Measurements from ENCODE around the gene ZNF780B. TPM values are rescaled to one million over a fixed set of nuclear protein-coding genes. Genes with fewer than 3 reads are reported as not detected.

ZNF780B gene
- total RNA-seq, 2 donors from 2014 or later: 8.3 to 12.5 TPM

- ATAC-seq (no peak), DNase-seq (no peak)
- Histone ChIP-seq H3K36me3 (replicated peaks in 1 of 2; ENCODE audit: insufficient read depth in 1 of 2, low read depth in 2 of 2) (no peaks in the 10 kb centered on the region), H3K4me3 (no peak overlapping the region), H3K9me3 (no peaks in the 10 kb centered on the region), H3K27ac (no peak overlapping the region), H3K27me3 (no peaks in the 10 kb centered on the region), H3K4me1 (peaks cover 10% of the 10 kb centered on the region)
- TF ChIP-seq POLR2A (IDR thresholded peaks at IDR 0.05): no peak
- intact Hi-C loops (cut with DNase I): no loop called here
- 86 to 96% methylated on average over 1 of the region's 1 CpG for WGBS, 2 donors
These were observed 3.6 kb upstream of the ZNF780B start for GRCh38 chr19:40059624-40060023.

GRCh38 chr19:40057166-40057565, 1.1 kb upstream of the ZNF780B start:
- no peak for TF ChIP-seq POLR2A (IDR thresholded peaks at IDR 0.05)
- no peak for TF ChIP-seq CTCF (IDR thresholded peaks at IDR 0.05)
- DNase-seq (no peak), ATAC-seq (no peak)
- no peaks in the 10 kb centered on the region for H3K9me3 ChIP-seq
- no peaks in the 10 kb centered on the region for H3K27me3 ChIP-seq
- no peaks in the 10 kb centered on the region for H3K36me3 ChIP-seq (replicated peaks in 1 of 2; ENCODE audit: insufficient read depth in 1 of 2, low read depth in 2 of 2)
- whole genome bisulfite sequencing, 2 donors: 68 to 70% methylated on average over 1 of the region's 1 CpG
- no peak overlapping the region for H3K4me3 ChIP-seq
- intact Hi-C loops (cut with DNase I): no loop called here
- peaks cover 10% of the 10 kb centered on the region for H3K4me1 ChIP-seq
- H3K27ac ChIP-seq: no peak overlapping the region

GRCh38 chr19:40056505-40056904, 474 bp upstream of the ZNF780B start:
- no peaks in the 10 kb centered on the region for H3K27me3 ChIP-seq
- no peaks in the 10 kb centered on the region for H3K9me3 ChIP-seq
- intact Hi-C loops (cut with DNase I): no loop called here
- ATAC-seq: no peak
- 2% methylated on average over 7 of the region's 7 CpGs for WGBS, 2 donors
- TF ChIP-seq CTCF (IDR thresholded peaks at IDR 0.05) (no peak), POLR2A (IDR thresholded peaks at IDR 0.05) (no peak)
- no peaks in the 10 kb centered on the region for H3K36me3 ChIP-seq (replicated peaks in 1 of 2; ENCODE audit: insufficient read depth in 1 of 2, low read depth in 2 of 2)
- H3K27ac ChIP-seq: peak overlapping the region in 3 of 4 donors; percentile 9 to 64 (median 59)
- H3K4me3 ChIP-seq: peak overlapping the region; percentile 40 to 77
- no peak for DNase-seq
- H3K4me1 ChIP-seq: peaks cover 10% of the 10 kb centered on the region

GRCh38 chr19:40055049-40055448, 982 bp downstream of the ZNF780B start:
- intact Hi-C loops (cut with DNase I): no loop called here
- no peaks in the 10 kb centered on the region for H3K9me3 ChIP-seq
- H3K27me3 ChIP-seq: no peaks in the 10 kb centered on the region
- DNase-seq: no peak
- H3K4me1 ChIP-seq: peaks cover 10% of the 10 kb centered on the region
- H3K4me3 ChIP-seq: peak overlapping the region in 1 of 2 donors; percentile 77
- H3K27ac ChIP-seq: no peak overlapping the region
- H3K36me3 ChIP-seq (replicated peaks in 1 of 2; ENCODE audit: insufficient read depth in 1 of 2, low read depth in 2 of 2): no peaks in the 10 kb centered on the region
- no peak for ATAC-seq
- WGBS, 2 donors: 33 to 36% methylated on average over 10 of the region's 10 CpGs
- no peak for TF ChIP-seq CTCF (IDR thresholded peaks at IDR 0.05)
- no peak for TF ChIP-seq POLR2A (IDR thresholded peaks at IDR 0.05)

GRCh38 chr19:40054632-40055031, 1.4 kb downstream of the ZNF780B start:
- H3K4me3 ChIP-seq: no peak overlapping the region
- 87 to 92% methylated on average over 9 of the region's 9 CpGs for WGBS, 2 donors
- no peak for DNase-seq
- no peaks in the 10 kb centered on the region for H3K27me3 ChIP-seq
- no peaks in the 10 kb centered on the region for H3K36me3 ChIP-seq (replicated peaks in 1 of 2; ENCODE audit: insufficient read depth in 1 of 2, low read depth in 2 of 2)
- H3K4me1 ChIP-seq: peaks cover 10% of the 10 kb centered on the region
- no peaks in the 10 kb centered on the region for H3K9me3 ChIP-seq
- TF ChIP-seq POLR2A (IDR thresholded peaks at IDR 0.05) (no peak), CTCF (IDR thresholded peaks at IDR 0.05) (no peak)
- intact Hi-C loops (cut with DNase I): no loop called here
- H3K27ac ChIP-seq: no peak overlapping the region
- ATAC-seq: no peak
